Activated naive CD8-positive, alpha-beta T cell treated with anti-CD3 and anti-CD28 coated beads, Interleukin-2, amount 50 U/mL, for 24 hours (primary cell): ENCODE data around the gene SPOCK1.

ENCODE experiments used
- ATAC-seq: fragments of 150-1000 bp; cut with Tn5 transposase; one replicate; pipeline ENCODE4 v1.10.0; 2021
- DNase-seq: peaks from one replicate; pipeline ENCODE4 v3.0.0; 2021
- H3K27ac Mint-ChIP-seq: one replicate; pipeline ENCODE4 v1.8.0; 2021; ENCODE audit warnings: mild to moderate bottlenecking, mixed read lengths
- H3K27me3 Mint-ChIP-seq: one replicate; pipeline ENCODE4 v1.8.0; 2021; ENCODE audit warnings: mixed read lengths
- H3K36me3 Mint-ChIP-seq: one replicate; pipeline ENCODE4 v1.8.0; 2021; ENCODE audit warnings: low read depth, mixed read lengths
- H3K4me1 Mint-ChIP-seq: one replicate; pipeline ENCODE4 v1.8.0; 2021; ENCODE audit warnings: mixed read lengths
- H3K4me3 Mint-ChIP-seq: one replicate; pipeline ENCODE4 v1.8.0; 2021; ENCODE audit warnings: mild to moderate bottlenecking, moderate library complexity, mixed read lengths
- H3K9me3 Mint-ChIP-seq: one replicate; pipeline ENCODE4 v1.8.0; 2021; ENCODE audit warnings: mixed read lengths

SPOCK1 gene

DNA sequence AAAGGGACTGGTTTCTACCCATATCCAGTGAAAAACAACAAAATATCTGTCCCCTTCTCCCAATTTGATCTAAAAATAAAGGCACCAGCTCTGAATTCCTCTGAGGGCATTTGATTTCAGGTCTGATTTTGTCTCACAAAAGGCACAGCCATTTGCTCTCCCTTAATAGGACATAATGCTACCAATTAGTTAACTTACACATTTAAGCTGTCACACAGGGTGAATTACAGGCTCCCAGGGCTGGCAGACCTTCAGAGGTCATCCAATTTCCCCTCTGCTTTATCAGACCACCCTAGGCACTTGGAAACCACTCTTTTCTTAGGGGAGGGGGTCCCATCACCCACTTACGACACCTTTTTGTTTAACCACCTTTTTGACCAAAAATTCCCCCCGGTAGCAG lies 319.9 kb downstream of the SPOCK1 start:
- no peak for DNase-seq
- no peak overlapping the region for H3K27ac Mint-ChIP-seq
- H3K27me3 Mint-ChIP-seq: peaks cover 5% of the 10 kb centered on the region
- H3K9me3 Mint-ChIP-seq: no peaks in the 10 kb centered on the region
- ATAC-seq: no peak
- no peaks in the 10 kb centered on the region for H3K36me3 Mint-ChIP-seq
- no peak overlapping the region for H3K4me3 Mint-ChIP-seq
- H3K4me1 Mint-ChIP-seq: no peaks in the 10 kb centered on the region

- Mint-ChIP-seq H3K27me3 (peaks cover 5% of the 10 kb centered on the region), H3K4me3 (no peak overlapping the region), H3K27ac (no peak overlapping the region), H3K36me3 (no peaks in the 10 kb centered on the region), H3K9me3 (no peaks in the 10 kb centered on the region), H3K4me1 (no peaks in the 10 kb centered on the region)
- ATAC-seq (no peak), DNase-seq (no peak)
Measured at GRCh38 chr5:137176609-137177008, 322.5 kb downstream of the SPOCK1 start.

DNA sequence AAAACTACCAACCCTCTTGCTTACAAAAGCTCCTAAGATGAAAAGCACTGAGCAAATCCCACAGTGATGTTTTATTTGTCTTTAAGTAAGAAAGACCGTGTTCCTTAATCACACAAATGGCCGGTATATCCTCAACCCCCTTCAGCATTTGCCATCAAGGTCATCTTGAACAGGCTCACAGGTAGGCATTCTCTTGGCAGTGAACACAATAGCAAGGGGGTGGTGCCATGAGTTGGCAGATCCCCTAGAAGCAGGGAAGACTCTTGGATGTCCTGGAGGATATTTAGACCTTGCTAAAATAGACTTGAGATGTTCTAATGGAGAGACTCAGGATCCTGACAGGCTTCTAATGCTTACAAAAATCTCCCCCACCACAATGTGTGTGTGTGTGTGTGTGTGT lies 323.0 kb downstream of the SPOCK1 start:
- H3K27me3 Mint-ChIP-seq: peaks cover 5% of the 10 kb centered on the region
- ATAC-seq: no peak
- H3K9me3 Mint-ChIP-seq: no peaks in the 10 kb centered on the region
- DNase-seq: no peak
- H3K27ac Mint-ChIP-seq: no peak overlapping the region
- H3K4me1 Mint-ChIP-seq: no peaks in the 10 kb centered on the region
- H3K4me3 Mint-ChIP-seq: no peak overlapping the region
- no peaks in the 10 kb centered on the region for H3K36me3 Mint-ChIP-seq

DNA sequence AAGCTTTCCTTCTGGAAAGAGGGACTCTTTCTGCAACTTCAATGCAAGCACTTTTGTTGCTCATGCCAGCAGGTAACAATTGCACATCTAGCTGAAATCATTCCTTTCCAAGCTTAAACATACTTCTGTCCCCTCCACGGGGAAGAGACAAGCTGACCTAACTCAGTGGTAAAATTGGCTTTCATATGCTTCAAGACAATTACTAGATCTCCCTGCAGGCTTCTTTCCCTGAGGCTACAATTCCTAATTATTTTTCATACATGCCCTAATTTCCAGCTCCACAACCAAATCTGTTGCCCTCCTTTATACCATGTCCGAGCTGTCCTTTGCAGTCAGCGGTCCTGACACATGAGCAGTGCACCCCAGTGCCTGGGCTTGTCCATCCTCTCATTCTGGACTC lies 324.9 kb downstream of the SPOCK1 start:
- Mint-ChIP-seq H3K27me3 (peaks cover 5% of the 10 kb centered on the region), H3K27ac (no peak overlapping the region), H3K9me3 (no peaks in the 10 kb centered on the region)

DNA sequence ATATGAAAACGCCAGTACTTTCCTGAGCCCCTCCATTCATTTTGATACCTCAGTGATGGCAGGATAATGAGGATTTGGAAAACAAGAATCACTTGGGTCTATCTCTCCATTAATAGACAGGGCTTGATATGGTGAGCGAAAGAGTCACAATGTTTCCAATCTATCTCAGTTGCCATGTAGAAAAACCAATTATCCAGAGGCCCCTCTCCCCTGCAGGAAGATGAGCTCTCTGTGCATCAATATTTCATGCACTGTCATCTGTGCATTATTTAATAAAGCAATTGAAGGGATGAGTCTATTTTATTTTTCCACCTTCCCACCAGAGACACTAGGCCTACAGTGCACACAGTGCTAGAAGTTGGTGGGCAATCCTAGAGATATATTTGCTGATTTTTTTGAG lies 326.9 kb downstream of the SPOCK1 start:
- no peak overlapping the region for H3K4me3 Mint-ChIP-seq
- ATAC-seq (no peak), DNase-seq (no peak)
- no peaks in the 10 kb centered on the region for H3K36me3 Mint-ChIP-seq
- H3K27me3 Mint-ChIP-seq: peaks cover under 1% of the 10 kb centered on the region
- H3K9me3 Mint-ChIP-seq: no peaks in the 10 kb centered on the region
- no peak overlapping the region for H3K27ac Mint-ChIP-seq
- H3K4me1 Mint-ChIP-seq: no peaks in the 10 kb centered on the region

More for the DNA sequence above, 324.9 kb downstream of the SPOCK1 start:
- ATAC-seq (no peak), DNase-seq (no peak)
- H3K36me3 Mint-ChIP-seq: no peaks in the 10 kb centered on the region
- no peaks in the 10 kb centered on the region for H3K4me1 Mint-ChIP-seq
- no peak overlapping the region for H3K4me3 Mint-ChIP-seq

DNA sequence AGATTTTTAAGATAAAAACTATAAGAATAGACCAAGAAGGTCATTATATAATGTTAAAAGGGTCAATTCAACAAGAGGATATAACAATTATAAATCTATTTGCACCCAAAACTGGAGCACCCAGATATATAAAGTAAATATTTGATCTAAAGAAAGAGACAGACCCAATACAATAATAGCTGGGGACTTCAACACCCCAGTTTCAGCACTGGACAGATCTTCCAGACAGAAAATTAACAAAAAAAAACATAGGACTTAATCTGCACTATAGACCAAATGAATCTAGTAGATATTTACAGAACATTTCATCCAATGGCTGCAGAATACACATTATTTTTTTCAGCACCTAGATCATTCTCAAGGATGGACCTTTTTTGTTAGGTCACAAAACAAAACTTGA lies 331.9 kb downstream of the SPOCK1 start:
- DNase-seq (no peak), ATAC-seq (no peak)
- Mint-ChIP-seq H3K4me3 (no peak overlapping the region), H3K27ac (no peak overlapping the region), H3K36me3 (no peaks in the 10 kb centered on the region), H3K27me3 (peaks cover 2% of the 10 kb centered on the region), H3K9me3 (no peaks in the 10 kb centered on the region), H3K4me1 (no peaks in the 10 kb centered on the region)

GRCh38 chr5:137164961-137165360 lies 334.2 kb downstream of the SPOCK1 start:
- Mint-ChIP-seq H3K4me3 (no peak overlapping the region), H3K27ac (no peak overlapping the region), H3K27me3 (peaks cover 2% of the 10 kb centered on the region), H3K36me3 (no peaks in the 10 kb centered on the region), H3K9me3 (peaks cover 4% of the 10 kb centered on the region), H3K4me1 (no peaks in the 10 kb centered on the region)
- ATAC-seq (no peak), DNase-seq (no peak)

GRCh38 chr5:137164536-137164935 lies 334.6 kb downstream of the SPOCK1 start:
- Mint-ChIP-seq H3K9me3 (peaks cover 9% of the 10 kb centered on the region), H3K27ac (no peak overlapping the region), H3K4me3 (no peak overlapping the region), H3K4me1 (no peaks in the 10 kb centered on the region), H3K27me3 (peaks cover 2% of the 10 kb centered on the region), H3K36me3 (no peaks in the 10 kb centered on the region)
- DNase-seq (no peak), ATAC-seq (no peak)

- Mint-ChIP-seq H3K27me3 (no peaks in the 10 kb centered on the region), H3K4me1 (no peaks in the 10 kb centered on the region), H3K36me3 (no peaks in the 10 kb centered on the region), H3K9me3 (peaks cover 13% of the 10 kb centered on the region), H3K4me3 (no peak overlapping the region), H3K27ac (no peak overlapping the region)
- ATAC-seq (no peak), DNase-seq (no peak)
Measured at GRCh38 chr5:137158691-137159090, 340.4 kb downstream of the SPOCK1 start.

- Mint-ChIP-seq H3K9me3 (peaks cover 10% of the 10 kb centered on the region), H3K4me3 (no peak overlapping the region), H3K27me3 (no peaks in the 10 kb centered on the region), H3K27ac (no peak overlapping the region), H3K36me3 (no peaks in the 10 kb centered on the region), H3K4me1 (no peaks in the 10 kb centered on the region)
- no peak for DNase-seq
- no peak for ATAC-seq
Measured at GRCh38 chr5:137156180-137156579, 342.9 kb downstream of the SPOCK1 start.

GRCh38 chr5:137155261-137156000 lies 343.7 kb downstream of the SPOCK1 start:
- Mint-ChIP-seq H3K27me3 (no peaks in the 10 kb centered on the region), H3K4me3 (no peak overlapping the region), H3K9me3 (peaks cover 10% of the 10 kb centered on the region), H3K27ac (no peak overlapping the region), H3K4me1 (no peaks in the 10 kb centered on the region), H3K36me3 (no peaks in the 10 kb centered on the region)
- DNase-seq (no peak), ATAC-seq (no peak)

DNA sequence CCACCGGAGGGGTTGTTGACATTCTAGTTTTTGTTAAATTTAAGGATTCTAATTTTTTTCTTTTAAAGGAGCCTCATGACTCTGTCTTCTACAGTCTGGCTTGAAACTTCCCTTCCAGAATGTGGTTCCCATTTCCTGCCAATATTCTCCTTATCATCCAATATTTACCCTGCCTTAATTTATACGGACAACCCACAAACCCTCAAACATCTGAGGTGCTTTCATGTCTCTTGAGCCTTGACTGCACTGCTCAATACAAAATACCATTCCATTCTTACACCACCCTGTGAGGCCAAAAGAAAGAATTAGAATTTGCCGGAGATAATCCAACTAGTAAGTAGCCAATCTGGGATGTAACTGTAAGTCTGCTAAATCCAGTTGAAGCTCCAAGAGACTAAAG lies 346.5 kb downstream of the SPOCK1 start:
- H3K4me1 Mint-ChIP-seq: no peaks in the 10 kb centered on the region
- H3K27ac Mint-ChIP-seq: no peak overlapping the region
- DNase-seq: no peak
- H3K27me3 Mint-ChIP-seq: peaks cover 3% of the 10 kb centered on the region
- no peak for ATAC-seq
- no peaks in the 10 kb centered on the region for H3K36me3 Mint-ChIP-seq
- H3K4me3 Mint-ChIP-seq: no peak overlapping the region
- peaks cover 4% of the 10 kb centered on the region for H3K9me3 Mint-ChIP-seq

DNA sequence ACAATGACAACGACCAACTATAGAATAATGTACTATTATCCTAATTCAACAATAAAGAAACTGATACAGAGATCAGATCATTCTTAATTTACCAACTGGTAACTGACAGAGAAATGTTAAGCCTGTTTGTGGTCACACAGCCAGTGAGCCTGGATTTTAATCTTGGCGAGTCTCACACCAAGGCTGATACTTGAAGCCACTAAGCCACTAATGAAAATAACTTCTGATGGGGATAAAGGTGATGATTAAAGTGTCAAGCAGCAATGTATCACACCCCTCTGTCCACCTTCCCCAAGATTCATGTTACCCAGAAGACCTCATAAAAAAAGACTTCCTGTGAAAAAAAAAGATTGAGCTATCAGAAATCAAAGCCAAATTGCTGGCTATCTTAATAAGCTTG lies 350.5 kb downstream of the SPOCK1 start:
- Mint-ChIP-seq H3K9me3 (no peaks in the 10 kb centered on the region), H3K36me3 (no peaks in the 10 kb centered on the region), H3K4me3 (no peak overlapping the region), H3K4me1 (no peaks in the 10 kb centered on the region), H3K27me3 (peaks cover 7% of the 10 kb centered on the region), H3K27ac (no peak overlapping the region)
- DNase-seq (no peak), ATAC-seq (no peak)

DNA sequence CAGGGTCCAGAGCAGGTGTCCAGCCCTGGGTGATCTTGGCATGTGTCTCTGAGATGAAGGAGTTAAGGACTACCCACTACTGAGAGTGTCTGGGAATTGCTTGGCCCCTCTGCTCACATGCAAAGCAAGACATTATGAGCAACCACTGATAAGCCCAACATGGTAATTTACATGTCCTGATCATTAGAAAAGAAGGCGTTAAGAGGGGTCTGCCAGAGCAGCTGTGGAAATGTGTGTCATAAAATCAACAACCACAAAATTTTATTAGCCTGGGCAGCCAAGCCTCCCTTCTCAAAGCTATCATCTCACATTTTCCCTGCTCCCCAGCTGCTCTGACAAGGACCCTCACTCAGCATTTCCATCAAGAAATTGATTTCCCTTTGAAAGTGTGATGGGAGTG lies 351.0 kb downstream of the SPOCK1 start:
- Mint-ChIP-seq H3K27me3 (peaks cover 7% of the 10 kb centered on the region), H3K4me1 (no peaks in the 10 kb centered on the region), H3K4me3 (no peak overlapping the region), H3K9me3 (no peaks in the 10 kb centered on the region), H3K36me3 (no peaks in the 10 kb centered on the region), H3K27ac (no peak overlapping the region)
- ATAC-seq (no peak), DNase-seq (no peak)

GRCh38 chr5:137147346-137147745 lies 351.8 kb downstream of the SPOCK1 start:
- DNase-seq (no peak), ATAC-seq (no peak)
- peaks cover 7% of the 10 kb centered on the region for H3K27me3 Mint-ChIP-seq
- no peaks in the 10 kb centered on the region for H3K36me3 Mint-ChIP-seq
- H3K4me1 Mint-ChIP-seq: no peaks in the 10 kb centered on the region
- no peak overlapping the region for H3K27ac Mint-ChIP-seq
- no peak overlapping the region for H3K4me3 Mint-ChIP-seq
- no peaks in the 10 kb centered on the region for H3K9me3 Mint-ChIP-seq

DNA sequence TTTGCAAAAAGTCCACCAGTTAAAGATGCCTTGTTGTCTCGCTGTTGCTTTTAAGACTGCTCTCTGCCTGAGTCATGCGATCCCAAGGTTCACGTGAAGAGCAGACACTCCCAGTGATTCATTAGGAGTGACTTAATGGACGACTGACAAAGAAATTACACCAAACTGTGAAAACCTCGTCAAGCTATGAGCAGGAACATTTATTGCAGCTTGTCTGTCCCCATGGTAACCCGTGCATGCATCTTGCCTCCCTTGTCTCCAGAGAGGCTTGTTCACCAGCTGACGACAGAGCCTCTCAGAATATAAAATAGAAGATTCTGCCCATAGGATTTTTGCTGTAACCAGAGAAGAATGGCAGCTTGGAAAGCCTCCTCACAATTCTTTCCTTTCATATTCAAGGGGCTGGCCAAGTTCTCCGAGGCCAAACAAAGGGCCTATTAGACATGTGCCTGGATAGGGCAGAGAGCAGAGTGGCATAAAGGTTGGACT lies 352.7 kb downstream of the SPOCK1 start:
- Mint-ChIP-seq H3K9me3 (no peaks in the 10 kb centered on the region), H3K4me3 (no peak overlapping the region), H3K4me1 (no peaks in the 10 kb centered on the region), H3K36me3 (no peaks in the 10 kb centered on the region), H3K27me3 (peaks cover 7% of the 10 kb centered on the region), H3K27ac (no peak overlapping the region)
- ATAC-seq: no peak
- no peak for DNase-seq
